OCI-M1 (cell line): Measurements from ENCODE around the gene FAM117A.

Experiments
- DNase-seq: peaks from one replicate; lab custom pipeline; 2025; lab: John Stamatoyannopoulos, UW

Gene FAM117A

GRCh38 chr17:49763735-49764558, at the start of gene FAM117A:
Gene FAM117A (minus strand): TSS chr17:49764131. CDS start chr17:49764087, 44 bp downstream.
- DNase-seq, result peak; percentile 99

GRCh38 chr17:49809056-49809455, 45.1 kb upstream of the FAM117A start:
- no peak for DNase-seq

GRCh38 chr17:49798738-49799137, 34.8 kb upstream of the FAM117A start:
- no peak for DNase-seq

GRCh38 chr17:49798182-49798581, 34.3 kb upstream of the FAM117A start:
- no peak for DNase-seq

GRCh38 chr17:49795372-49795771, 31.4 kb upstream of the FAM117A start:
- DNase-seq, result no peak

- no peak for DNase-seq
These were observed 29.4 kb upstream of the FAM117A start for GRCh38 chr17:49793309-49793708.

GRCh38 chr17:49789243-49789578, 25.3 kb upstream of the FAM117A start:
- DNase-seq, result no peak

- peak; percentile 99 for DNase-seq
These were observed 24.7 kb upstream of the FAM117A start, which contains the start of gene KAT7 for GRCh38 chr17:49788478-49789242. Gene KAT7 (plus strand): TSS chr17:49788681. CDS start chr17:49788835, 154 bp downstream.

GRCh38 chr17:49787884-49788477, 24.1 kb upstream of the FAM117A start:
- no peak for DNase-seq

- no peak for DNase-seq
These were observed 20.7 kb upstream of the FAM117A start for GRCh38 chr17:49784636-49785035.

GRCh38 chr17:49783791-49784190, 19.9 kb upstream of the FAM117A start:
- DNase-seq, result no peak

GRCh38 chr17:49783071-49783715, 19.3 kb upstream of the FAM117A start:
- DNase-seq, result no peak

GRCh38 chr17:49779739-49780231, 15.9 kb upstream of the FAM117A start:
- DNase-seq, result peak; percentile 83

GRCh38 chr17:49779156-49779738, 15.3 kb upstream of the FAM117A start:
- no peak for DNase-seq

- DNase-seq, result no peak
These were observed 13.6 kb upstream of the FAM117A start for GRCh38 chr17:49777563-49777962.

GRCh38 chr17:49776551-49777300, 12.8 kb upstream of the FAM117A start:
- DNase-seq, result no peak

- no peak for DNase-seq
These were observed 11.8 kb upstream of the FAM117A start for GRCh38 chr17:49775546-49776260.

- no peak for DNase-seq
These were observed 3.1 kb upstream of the FAM117A start for GRCh38 chr17:49766918-49767530.

GRCh38 chr17:49764559-49765180, 739 bp upstream of the FAM117A start:
- no peak for DNase-seq
